Activated naive CD4-positive, alpha-beta T cell treated with Interleukin-2 at 50 U/mL for 16 hours (primary cell): ENCODE data around the gene GPX5.
"Not testable (repeated sequence)": the region's sequence is repeated elsewhere in the genome, so short reads cannot be mapped to it uniquely, and the experiment has no call there.

Experiments
- DNase-seq: peaks from one replicate; pipeline ENCODE4 v3.0.0-alpha.2; 2020

GPX5 gene

DNA sequence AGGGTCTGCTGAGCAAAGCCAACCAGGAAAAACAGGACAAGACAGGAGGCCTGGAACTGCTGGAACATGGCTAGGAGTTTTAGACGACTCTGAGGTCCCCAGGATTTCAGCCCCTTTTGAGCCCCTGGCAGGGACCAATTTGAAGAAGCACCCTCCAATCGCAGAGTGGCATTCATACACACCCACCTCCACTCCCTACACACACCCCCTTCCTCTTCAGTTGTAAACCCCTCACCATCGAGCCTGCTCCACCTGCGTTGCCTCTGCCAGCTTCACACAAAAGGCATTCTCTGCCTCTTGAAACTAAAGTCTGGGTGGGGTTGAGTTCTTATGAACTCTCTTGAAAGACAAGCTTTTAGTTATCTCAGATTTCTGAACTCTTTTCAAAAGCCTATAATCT is 10.0 kb upstream of the GPX5 start, which contains the start of gene GPX6:
Gene GPX6 (minus strand): TSS at position 118 of the 400 bp plus-strand sequence. CDS start 50 bp downstream, at position 68.
- no peak for DNase-seq

DNA sequence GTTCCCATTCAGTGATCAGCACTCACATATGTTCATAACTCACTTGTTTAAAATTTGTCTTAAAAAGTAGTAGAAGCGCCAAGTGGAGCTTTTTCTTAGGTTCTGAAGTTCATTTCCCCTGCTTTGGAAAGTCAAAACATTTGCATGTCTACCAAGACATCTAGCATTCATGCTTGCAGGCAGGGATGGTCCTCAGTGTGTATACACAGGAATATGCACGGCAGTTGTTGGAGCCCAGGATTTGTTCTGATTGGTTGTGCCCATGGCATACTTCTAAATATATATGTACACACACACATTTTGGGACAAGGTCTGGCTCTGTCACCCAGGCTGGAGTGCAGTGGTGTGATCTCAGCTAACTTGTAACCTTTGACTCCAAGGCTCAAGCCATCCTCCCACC is 7.7 kb upstream of the GPX5 start:
- no peak for DNase-seq

DNA sequence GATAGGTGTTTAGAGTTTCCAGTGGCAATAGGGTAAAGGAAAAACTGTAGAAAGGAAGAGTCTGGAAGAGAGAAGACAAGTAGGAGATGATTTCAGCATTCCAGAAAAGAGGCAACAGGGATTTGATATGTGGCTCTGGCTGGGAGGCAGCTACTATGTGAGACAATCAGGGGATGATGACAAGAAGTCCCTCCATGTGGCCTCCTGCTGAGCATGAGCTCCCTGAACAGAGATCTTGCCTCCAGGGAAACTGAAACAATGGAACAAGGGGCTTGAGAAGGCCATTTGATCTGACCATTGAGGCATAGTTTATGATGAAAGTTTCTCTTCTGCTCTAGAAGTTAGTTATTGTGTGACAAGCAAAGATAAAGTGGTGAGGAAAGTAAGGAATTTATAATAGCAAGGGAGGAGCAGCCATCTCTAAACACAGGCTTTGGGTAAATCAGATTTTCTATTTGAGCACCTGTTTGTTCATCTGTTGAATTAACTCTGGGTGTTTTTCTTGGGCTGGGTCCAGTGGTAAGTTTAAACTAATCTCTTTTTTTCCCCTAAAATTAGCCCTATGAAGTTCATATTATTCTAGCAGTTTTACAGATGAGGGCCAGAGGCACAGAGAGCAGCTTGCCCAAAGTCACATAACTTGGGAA is 3.0 kb upstream of the GPX5 start:
- DNase-seq, result no peak

DNA sequence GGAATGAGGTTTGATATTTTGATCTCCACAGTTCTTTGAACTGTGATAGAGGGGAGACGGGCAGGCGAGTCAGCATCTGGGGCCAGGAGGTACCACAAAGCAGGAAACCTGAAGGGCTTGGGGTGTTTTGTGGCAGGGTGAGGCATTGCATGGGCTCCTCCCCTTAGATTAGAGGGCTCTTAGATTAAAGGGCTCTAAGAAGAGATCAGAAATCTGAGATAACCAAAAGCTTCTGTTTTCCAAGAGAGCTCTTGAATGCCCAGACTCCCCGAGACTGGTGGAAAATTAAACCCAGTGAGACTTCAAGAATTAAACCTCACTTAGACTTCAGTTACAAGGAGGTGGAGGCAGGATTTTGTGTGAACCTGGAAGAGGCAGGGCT is 2.4 kb upstream of the GPX5 start:
- peak; percentile 19 for DNase-seq

DNA sequence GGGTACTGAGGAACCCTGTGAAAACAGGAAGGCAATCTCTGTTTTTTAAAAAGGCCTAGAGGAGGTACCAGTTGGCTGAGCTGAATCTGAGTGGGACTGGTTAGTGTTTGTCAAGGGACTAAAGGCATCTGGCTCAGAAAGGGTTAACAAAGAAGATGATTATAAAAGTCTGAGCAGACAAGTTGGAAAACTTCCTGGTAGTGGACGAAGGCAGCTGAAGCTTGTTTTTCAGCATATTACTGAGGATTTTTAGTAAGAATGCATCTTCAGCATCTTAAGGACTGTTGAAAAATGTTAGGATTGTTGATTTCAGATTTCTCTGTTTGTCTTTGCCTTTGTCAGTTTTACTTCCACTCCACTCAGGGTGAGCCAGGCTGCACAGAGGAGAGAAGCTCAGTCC is 5.1 kb downstream of the GPX5 start:
- DNase-seq, result no peak

DNA sequence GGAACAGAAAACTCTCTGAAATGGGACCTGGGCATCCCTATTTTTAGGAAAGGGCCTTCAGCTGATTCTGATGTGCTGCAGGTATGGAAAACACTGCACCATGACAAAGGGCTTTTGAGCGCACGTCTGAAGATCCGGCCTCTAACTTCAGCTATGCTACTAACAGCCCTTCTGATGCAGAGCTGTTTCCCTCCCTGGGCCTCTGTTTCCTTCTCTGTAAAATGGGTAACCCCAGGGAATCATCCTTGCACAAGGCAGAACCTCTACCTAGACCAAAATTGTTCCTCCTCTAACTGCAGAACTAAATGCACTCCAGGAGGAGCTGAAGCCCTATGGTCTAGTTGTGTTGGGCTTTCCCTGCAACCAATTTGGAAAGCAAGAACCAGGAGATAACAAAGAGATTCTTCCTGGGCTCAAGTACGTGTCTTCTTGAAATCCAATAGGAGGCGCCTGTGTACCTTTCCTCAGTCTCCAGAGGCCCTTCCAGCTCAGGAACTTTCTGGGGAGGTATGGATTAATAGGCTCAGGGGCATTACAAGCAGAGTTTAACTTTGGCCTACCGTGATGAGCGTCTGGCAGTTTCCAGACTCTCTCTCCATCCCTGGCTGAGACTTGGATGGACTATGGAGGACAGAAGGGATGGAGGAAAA is 5.9 kb downstream of the GPX5 start:
- no peak for DNase-seq

DNA sequence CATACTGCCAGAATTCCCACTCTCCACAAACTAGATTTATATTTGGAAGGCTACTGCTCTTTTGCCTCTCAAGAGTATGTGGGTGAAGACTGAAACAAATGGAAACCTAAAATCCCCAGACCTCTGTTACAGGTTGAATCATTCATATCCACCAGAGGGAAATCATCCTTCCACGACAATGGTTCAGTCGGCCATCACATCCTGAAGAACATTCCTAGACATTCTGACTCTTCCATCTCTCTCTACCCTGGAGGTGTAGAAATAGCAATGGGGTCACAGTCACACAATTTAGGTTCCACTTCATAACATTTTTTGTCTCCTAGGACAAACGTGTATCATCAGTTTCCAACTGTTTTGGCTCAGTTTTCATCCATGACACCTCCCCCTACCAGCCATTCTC is 8.6 kb downstream of the GPX5 start:
- DNase-seq, result no peak

DNA sequence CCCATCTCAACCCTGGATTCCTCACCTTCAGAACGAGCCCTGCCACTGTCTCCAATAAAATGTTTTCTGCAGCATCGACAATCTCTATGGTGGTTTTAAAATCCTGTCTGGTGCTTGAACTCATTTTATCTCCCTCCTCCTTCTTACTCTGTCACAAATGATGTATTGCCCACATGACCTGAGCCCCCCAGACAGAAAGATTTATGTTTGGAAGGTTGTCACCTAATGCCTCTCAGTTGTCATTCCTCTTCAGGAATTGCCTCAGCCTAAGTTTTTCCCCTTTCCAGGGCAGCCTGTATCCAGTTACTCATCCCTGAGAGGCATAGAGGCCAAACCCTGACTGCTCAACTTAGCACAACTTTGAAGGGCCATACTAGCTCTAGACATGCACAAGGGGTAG is 9.2 kb downstream of the GPX5 start:
- no peak for DNase-seq

DNA sequence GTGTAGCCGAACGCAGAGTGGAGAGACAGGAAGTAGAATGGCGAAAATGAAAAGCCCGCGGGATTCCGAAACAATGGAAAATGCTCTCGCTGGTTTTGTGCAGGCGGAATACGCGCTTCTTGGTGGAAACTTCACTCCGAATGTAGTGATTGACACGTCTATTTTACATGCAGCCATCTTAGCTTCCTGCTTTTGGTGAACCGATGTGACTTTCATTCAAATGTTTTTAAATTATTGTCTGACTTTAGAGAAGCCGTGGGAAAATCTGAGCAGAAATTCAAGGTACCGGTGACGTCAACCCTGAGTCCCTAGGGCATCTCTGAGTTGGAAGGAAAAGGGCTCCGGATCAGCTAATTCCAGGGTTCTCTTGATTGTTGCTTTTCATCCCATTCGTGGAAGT is 11.4 kb downstream of the GPX5 start:
- DNase-seq, result no peak

DNA sequence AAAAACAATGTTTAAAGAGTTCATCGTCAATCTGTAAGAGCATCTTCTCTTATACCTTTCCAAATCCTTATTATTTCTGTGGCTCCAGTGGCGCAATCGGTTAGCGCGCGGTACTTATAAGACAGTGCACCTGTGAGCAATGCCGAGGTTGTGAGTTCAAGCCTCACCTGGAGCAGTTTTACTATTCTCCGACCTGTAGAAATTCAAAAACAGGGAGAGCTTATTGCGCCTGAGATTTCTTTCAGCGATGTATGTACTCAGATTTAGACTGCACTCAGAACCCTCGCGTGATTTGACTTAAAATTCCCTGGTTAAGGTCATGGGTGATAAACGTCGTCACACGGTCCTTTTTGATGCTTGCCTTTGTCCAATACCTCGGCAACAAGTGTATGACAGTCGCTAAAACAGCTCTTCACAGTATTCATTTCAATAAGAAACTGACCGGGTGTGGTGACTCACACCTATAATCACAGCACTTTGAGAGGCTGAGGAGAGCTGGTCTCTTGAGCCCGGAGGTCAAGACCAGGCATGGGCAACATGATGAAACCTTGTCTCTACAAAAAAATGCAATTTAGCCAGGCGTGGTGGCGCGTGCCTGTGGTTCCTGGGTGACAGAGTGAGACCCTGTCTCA is 11.9 kb downstream of the GPX5 start:
- no peak for DNase-seq

DNA sequence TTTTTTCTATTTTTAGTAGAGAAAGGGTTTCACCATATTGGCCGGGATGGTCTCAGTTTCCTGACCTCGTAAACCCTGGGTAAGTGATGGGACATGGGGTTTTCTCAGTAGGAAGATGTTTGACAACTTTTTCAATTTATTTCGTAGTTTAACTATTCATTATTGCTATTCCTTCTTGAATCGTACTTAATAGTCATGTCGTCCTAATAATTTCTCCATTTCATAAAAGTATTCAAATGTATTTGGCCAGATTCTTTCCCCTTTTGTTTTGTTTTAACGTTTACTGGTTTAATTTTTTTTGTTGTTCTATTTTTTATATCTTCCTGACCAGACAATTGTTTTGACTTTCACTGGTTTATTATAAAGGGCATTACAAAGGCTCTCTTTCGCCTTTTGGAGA is 16.3 kb downstream of the GPX5 start:
- DNase-seq, result no peak

DNA sequence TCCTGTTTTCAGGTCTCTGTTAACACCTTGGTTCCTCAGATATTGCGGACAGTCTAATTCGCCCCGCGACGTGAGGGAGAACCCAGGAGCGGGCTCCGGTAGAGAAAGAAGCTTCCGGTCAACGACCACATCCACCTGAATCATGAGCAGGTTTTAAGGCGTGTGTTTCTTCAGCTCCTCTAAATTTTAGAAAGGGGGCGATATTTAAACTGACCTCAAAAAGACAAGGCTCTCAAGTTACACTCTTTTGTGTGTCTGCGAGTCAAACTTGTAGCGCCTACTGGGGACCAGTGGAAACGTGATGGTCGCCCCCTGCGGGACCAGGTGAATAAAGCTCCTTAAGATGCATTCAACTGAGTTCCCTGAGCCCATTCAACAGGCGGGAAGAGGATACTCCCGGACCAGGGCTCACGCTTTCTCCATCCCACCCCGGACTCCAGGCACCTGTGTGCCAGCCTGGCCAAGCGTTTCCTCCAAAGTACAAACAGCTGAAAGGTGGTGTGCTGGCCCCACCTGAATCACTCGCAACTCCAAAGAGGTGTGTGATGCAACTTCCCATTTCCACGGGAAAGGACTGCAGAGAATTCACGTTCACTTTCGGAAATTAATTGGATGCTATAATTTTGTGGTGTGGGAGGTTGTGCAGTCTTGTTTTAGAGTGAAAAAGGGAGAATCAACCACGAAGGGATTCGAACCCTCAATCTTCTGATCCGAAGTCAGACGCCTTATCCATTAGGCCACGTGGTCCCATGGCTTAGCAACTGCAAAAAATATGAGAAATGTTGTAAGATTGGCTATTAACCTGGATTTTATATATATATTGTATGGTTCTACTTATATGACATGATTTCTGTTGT is 17.0 kb downstream of the GPX5 start:
- DNase-seq, result peak; percentile 45

DNA sequence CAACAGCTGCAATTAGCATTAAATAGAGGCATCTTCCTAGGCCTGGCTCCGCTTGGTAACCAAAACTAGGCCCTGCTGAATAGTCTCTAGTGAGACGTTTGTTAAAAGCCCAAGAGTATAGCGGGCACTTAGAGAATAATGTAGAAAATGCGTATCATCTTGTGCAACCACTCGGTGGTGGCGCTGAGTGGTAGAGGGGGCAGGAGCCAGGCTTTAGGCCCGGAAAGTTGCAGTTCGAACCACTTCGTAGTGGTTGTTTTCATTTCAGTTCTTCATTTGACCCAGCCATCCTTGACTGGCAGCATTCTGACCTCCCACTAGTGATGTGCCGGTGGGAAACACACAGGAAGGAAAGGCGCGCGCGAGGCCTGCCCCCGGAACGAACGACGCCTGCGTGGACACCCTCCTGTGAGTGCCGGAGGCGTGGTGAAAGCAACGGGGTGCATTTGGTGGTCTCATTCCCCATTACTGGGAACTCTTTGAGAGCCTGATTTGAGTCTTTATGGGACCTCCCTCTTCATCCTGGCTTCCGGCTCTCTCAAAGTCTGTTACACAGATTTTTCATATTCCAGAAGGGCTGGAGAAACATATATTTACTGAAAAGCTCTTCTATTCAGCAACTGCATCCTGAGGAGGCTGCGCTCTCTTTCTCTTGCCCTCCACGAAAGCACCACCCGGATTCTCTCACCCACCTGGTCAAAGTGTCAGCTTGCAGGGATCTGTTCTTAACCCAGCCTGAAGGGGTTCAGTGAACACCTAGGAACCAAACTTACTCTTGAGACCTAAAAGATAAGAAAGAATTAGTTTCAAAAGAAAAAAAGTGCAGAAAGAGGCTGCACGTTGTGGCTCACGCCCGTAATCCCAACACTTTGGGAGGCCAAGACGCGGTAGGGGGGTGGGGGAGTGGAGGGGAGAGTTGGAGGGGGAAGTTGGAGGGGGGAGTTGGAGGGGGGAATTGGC is 18.2 kb downstream of the GPX5 start:
- no peak for DNase-seq

DNA sequence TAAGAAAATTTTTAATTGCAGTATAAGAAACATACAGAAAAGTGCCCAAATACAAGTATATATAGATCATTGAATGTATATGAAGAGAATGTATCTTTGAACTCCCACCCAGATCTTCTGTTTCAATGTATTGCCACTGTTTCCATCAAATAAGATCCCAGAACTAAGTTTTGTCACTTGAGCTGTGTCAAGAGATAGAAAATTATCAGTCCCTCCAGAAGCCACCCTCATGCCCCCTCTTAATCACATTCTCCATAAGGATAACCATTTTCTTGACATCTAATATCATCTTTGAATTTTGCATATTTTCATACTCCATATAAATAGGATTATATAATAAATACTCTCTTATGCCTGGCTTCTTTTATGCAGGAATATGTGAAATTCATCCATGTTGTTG is 20.3 kb downstream of the GPX5 start:
- no peak for DNase-seq

DNA sequence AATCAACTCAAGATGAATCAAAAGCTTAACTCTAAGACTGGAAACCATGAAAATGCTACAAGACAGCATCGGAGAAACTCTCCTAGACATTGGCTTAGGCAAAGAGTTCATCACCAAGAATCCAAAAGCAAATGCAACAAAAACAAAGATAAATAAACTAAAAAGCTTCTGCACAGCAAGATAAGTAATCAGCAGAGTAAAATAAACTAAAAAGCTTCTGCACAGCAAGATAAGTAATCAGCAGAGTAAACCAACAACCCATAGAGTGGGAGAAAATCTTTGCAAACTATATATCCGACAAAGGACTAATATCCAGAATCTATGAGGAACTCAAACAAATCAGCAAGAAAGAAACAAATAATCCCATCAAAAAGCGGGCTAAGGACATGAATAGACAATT is 21.3 kb downstream of the GPX5 start:
- DNase-seq, result not testable (repeated sequence)

DNA sequence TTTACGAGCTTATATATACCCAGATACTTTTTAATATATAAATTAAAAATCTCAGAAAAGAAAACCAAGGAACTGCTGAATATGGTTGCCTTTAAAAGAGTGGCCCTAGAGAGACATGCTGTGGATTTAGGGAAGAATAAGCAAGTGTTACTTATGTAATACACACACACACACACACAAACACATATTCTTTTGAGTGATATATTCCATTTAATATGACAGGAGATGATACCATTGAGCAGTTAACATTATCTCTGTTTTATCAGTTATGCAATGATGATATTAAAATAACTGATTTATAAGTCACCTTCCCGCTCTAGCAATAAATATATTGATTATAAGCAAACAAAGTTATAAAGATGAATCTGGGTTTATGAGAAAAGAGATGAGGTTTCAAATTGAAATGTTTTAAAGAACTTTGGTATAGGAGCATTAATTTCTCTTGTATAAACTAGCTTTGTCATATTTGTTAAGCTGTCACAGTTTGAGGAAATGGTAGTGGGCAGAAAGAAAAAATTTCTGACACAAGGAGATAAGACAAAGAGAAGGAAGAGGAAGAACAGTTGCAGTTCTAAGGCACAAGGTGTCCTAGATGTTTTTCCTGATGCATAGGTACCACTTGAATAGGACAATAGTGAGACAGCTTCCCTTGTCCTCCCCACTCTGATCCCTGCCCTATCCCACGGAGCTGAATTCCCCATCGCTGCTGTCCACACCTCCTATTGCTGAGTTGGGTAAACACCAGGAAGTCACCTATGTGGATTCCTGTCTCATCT is 26.4 kb downstream of the GPX5 start:
- DNase-seq, result no peak

DNA sequence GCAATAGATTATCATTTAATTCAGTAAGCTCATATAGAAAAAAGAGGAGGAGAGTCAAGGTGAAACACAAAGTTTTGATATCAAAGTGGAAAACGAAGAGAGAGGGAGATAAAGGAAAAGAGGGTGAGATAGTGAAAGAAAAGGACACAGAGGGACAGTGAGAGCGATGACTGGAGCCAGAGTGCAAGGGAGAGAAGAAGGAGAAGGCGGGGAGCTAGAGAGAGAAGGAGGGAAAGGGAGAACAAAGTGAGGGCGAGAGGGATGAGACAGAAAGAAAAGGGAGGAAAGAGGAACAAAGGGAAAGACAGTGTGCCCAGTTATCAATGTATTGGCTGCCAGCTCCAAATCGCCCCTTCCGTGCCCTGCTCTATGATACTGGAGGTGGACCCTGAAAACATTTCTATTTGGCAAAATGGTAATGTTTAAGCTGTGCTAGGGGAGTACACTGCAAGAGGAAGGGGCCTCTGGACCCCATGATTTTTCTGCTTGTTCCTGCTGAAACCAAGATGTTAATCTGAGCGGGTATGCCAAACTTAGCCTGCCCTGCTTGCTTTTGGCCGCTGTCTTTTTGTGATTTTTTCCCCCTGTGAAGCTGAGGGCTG is 27.8 kb downstream of the GPX5 start:
- DNase-seq, result no peak

DNA sequence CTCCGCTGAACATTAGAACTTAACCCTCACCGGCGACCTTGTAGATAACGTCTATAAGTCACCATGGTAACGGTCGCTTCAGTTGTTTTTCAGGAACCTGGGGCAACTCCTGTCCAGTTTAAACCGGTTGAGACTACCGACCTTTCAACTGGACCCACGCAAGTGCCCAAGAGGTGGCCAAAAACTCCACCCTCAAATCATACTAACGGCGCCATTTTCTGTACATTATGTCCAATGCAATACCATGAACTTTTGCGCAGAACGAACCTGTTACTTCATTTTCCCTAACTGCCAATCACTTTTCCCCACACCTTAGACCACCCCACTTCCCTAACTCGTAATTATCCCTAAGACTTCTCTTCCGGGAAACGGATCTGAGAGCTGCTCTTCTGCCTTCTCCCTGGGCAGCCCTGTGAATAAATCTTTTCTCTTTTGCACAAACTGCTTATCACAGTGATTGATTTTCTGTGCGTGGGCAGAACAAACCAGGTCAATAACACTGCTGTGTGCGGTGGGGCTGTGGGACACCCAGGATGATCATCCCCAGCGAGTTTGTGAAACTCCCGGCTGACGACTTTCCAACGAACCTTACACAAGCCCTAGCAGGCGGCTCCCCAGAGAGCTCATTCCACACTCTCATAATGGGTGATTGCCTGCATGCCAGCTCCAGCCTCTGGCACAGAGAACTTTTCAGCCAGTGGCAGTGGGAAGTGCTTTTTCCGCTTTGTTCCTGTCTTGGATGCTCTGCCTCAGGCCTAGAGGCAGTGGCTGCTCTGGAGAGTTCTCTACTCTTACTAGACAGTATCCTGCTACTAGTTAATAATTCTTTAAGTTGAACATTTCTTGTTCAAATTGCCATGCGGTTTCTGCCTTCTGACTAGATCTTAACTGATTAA is 28.6 kb downstream of the GPX5 start:
- DNase-seq, result no peak

DNA sequence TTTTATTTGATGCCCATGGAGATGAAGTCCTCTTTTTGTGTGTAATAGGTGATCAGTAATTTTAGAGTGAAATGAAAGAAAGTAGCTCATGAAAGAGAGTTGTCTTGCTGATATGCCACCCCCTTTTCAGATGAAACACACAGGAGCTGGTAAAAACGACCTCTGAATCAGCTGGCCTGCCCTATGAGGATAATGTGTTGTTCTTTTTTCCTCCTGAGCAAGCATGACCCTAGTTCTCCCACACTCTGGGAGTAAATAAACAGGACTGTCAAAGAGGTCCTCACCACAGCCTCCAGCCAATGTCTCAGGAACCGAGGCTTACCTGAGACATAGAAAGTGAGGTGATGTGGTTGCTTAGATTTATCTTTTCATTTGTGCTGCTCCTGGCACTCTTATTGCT is 29.5 kb downstream of the GPX5 start:
- no peak for DNase-seq

DNA sequence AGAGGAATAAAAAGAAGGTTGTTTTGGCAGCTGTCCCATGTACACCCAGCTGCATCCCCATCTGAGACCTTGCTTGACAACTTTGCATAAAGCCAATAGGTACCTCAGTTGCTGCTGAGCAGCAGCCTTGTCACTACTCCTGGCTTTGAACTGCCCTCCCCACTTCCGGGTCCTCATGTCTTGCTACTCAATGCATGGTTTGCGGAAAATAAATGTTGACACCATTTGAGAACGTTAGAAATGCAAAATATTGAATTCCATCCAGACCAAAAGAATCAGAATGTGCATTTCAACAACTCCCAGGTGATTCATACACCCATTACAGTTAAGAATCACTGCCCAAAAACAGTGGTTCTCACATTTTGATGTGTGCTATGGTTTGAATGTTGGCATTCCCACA is 32.9 kb downstream of the GPX5 start:
- no peak for DNase-seq
